CD4-positive, alpha-beta T cell treated with Interferon gamma for 1 hour (primary cell): Measurements from ENCODE around the gene INF2.

Experiments used
- DNase-seq: peaks from one replicate; pipeline ENCODE4 v3.0.0-alpha.2; 2020

The INF2 gene

GRCh38 chr14:104706733-104707607 lies 17.6 kb downstream of the INF2 start:
- no peak for DNase-seq

- DNase-seq = no peak
These were observed 18.5 kb downstream of the INF2 start for GRCh38 chr14:104707608-104708595.

- peak; percentile 60 for DNase-seq
These were observed 19.3 kb downstream of the INF2 start for GRCh38 chr14:104708606-104709268.

- no peak for DNase-seq
These were observed 20.1 kb downstream of the INF2 start for GRCh38 chr14:104709387-104710039.

- DNase-seq = no peak
These were observed 20.8 kb downstream of the INF2 start for GRCh38 chr14:104710071-104710735.

- no peak for DNase-seq
These were observed 23.7 kb downstream of the INF2 start for GRCh38 chr14:104712881-104713734.

GRCh38 chr14:104714066-104714465 lies 24.6 kb downstream of the INF2 start:
- no peak for DNase-seq

- no peak for DNase-seq
These were observed 25.3 kb downstream of the INF2 start for GRCh38 chr14:104714681-104715080.

- no peak for DNase-seq
These were observed 26.0 kb downstream of the INF2 start for GRCh38 chr14:104715416-104715815.

GRCh38 chr14:104715871-104716270 lies 26.5 kb downstream of the INF2 start:
- no peak for DNase-seq

GRCh38 chr14:104717137-104717536 lies 27.7 kb downstream of the INF2 start:
- no peak for DNase-seq

- DNase-seq = no peak
These were observed 28.2 kb downstream of the INF2 start for GRCh38 chr14:104717646-104718045.

GRCh38 chr14:104718147-104718546 lies 28.7 kb downstream of the INF2 start:
- DNase-seq = no peak

GRCh38 chr14:104718871-104719270 lies 29.5 kb downstream of the INF2 start:
- DNase-seq = no peak

GRCh38 chr14:104719343-104719742 lies 29.9 kb downstream of the INF2 start:
- DNase-seq = no peak

- DNase-seq = no peak
These were observed 32.4 kb downstream of the INF2 start for GRCh38 chr14:104721505-104722431.

- DNase-seq = no peak
These were observed 33.7 kb downstream of the INF2 start for GRCh38 chr14:104722938-104723650.

GRCh38 chr14:104723651-104724406 lies 34.4 kb downstream of the INF2 start, which contains the start of gene ADSS1:
TSS of gene ADSS1 (plus strand) at chr14:104724229. CDS start at chr14:104724271, 42 bp downstream.
- peak; percentile 52 for DNase-seq
